ENCODE measurements around the gene CLTB.

Gene CLTB

GRCh38 chr5:176392526-176392925 is 23.8 kb downstream of the CLTB start:
- H3K27ac ChIP-seq (ENCODE audit: low read depth, low read length) = no peak overlapping the region
- H3K4me3 ChIP-seq (ENCODE audit: low read length) = no peak overlapping the region
- H3K4me1 ChIP-seq (ENCODE audit: control insufficient read depth, insufficient read depth, low read length) = peaks cover 5% of the 10 kb centered on the region
- no peak overlapping the region for H3K9ac ChIP-seq (ENCODE audit: low read length)
- no peaks in the 10 kb centered on the region for H3K27me3 ChIP-seq (ENCODE audit: control insufficient read depth, insufficient read depth, low read length)
- H3K36me3 ChIP-seq (ENCODE audit: control insufficient read depth, insufficient read depth, low read length) = peaks cover 29% of the 10 kb centered on the region

- Histone ChIP-seq H3K36me3 (ENCODE audit: control insufficient read depth, insufficient read depth, low read length) (peaks cover 28% of the 10 kb centered on the region), H3K9ac (ENCODE audit: low read length) (no peak overlapping the region), H3K4me3 (ENCODE audit: low read length) (no peak overlapping the region), H3K4me1 (ENCODE audit: control insufficient read depth, insufficient read depth, low read length) (peaks cover 5% of the 10 kb centered on the region), H3K27ac (ENCODE audit: low read depth, low read length) (no peak overlapping the region), H3K27me3 (ENCODE audit: control insufficient read depth, insufficient read depth, low read length) (no peaks in the 10 kb centered on the region)
Measured at GRCh38 chr5:176391999-176392398, 24.3 kb downstream of the CLTB start.

GRCh38 chr5:176391479-176391878 is 24.9 kb downstream of the CLTB start:
- Histone ChIP-seq H3K27me3 (ENCODE audit: control insufficient read depth, insufficient read depth, low read length) (no peaks in the 10 kb centered on the region), H3K36me3 (ENCODE audit: control insufficient read depth, insufficient read depth, low read length) (peaks cover 23% of the 10 kb centered on the region), H3K4me3 (ENCODE audit: low read length) (no peak overlapping the region), H3K9ac (ENCODE audit: low read length) (no peak overlapping the region), H3K27ac (ENCODE audit: low read depth, low read length) (no peak overlapping the region), H3K4me1 (ENCODE audit: control insufficient read depth, insufficient read depth, low read length) (peaks cover 5% of the 10 kb centered on the region)

GRCh38 chr5:176389135-176390123 is 26.9 kb downstream of the CLTB start:
- Histone ChIP-seq H3K27me3 (ENCODE audit: control insufficient read depth, insufficient read depth, low read length) (no peaks in the 10 kb centered on the region), H3K4me1 (ENCODE audit: control insufficient read depth, insufficient read depth, low read length) (peaks cover 5% of the 10 kb centered on the region), H3K9ac (ENCODE audit: low read length) (peak overlapping the region; percentile 64), H3K36me3 (ENCODE audit: control insufficient read depth, insufficient read depth, low read length) (peaks cover 24% of the 10 kb centered on the region), H3K4me3 (ENCODE audit: low read length) (peak overlapping the region; percentile 86), H3K27ac (ENCODE audit: low read depth, low read length) (peak overlapping the region; percentile 99)

GRCh38 chr5:176388444-176389134 is 27.8 kb downstream of the CLTB start, which contains the start of the genes HIGD2A and NOP16:
HIGD2A (plus strand) TSS chr5:176388751; CDS start chr5:176388820, 69 bp downstream.
NOP16 (minus strand) TSS chr5:176388598; CDS start chr5:176388539, 59 bp downstream.
- H3K9ac ChIP-seq (ENCODE audit: low read length) = peak within 1 kb of the TSS; percentile 86
- H3K27ac ChIP-seq (ENCODE audit: low read depth, low read length) = peak within 1 kb of the TSS; percentile 99
- H3K4me3 ChIP-seq (ENCODE audit: low read length) = peak within 1 kb of the TSS; percentile 86
- peaks cover 5% of the 10 kb centered on the region for H3K4me1 ChIP-seq (ENCODE audit: control insufficient read depth, insufficient read depth, low read length)
- no peaks in the 10 kb centered on the region for H3K27me3 ChIP-seq (ENCODE audit: control insufficient read depth, insufficient read depth, low read length)
- H3K36me3 ChIP-seq (ENCODE audit: control insufficient read depth, insufficient read depth, low read length) = peaks cover 22% of the 10 kb centered on the region

- peaks cover 24% of the 10 kb centered on the region for H3K36me3 ChIP-seq (ENCODE audit: control insufficient read depth, insufficient read depth, low read length)
- no peaks in the 10 kb centered on the region for H3K27me3 ChIP-seq (ENCODE audit: control insufficient read depth, insufficient read depth, low read length)
- H3K9ac ChIP-seq (ENCODE audit: low read length) = peak overlapping the region; percentile 63
- peak overlapping the region; percentile 99 for H3K27ac ChIP-seq (ENCODE audit: low read depth, low read length)
- H3K4me3 ChIP-seq (ENCODE audit: low read length) = peak overlapping the region; percentile 86
- H3K4me1 ChIP-seq (ENCODE audit: control insufficient read depth, insufficient read depth, low read length) = peaks cover 5% of the 10 kb centered on the region
Measured at GRCh38 chr5:176388003-176388443, 28.3 kb downstream of the CLTB start.

GRCh38 chr5:176387384-176387925 is 28.9 kb downstream of the CLTB start:
- Histone ChIP-seq H3K4me3 (ENCODE audit: low read length) (peak overlapping the region; percentile 86), H3K27ac (ENCODE audit: low read depth, low read length) (no peak overlapping the region), H3K36me3 (ENCODE audit: control insufficient read depth, insufficient read depth, low read length) (peaks cover 24% of the 10 kb centered on the region), H3K9ac (ENCODE audit: low read length) (peak overlapping the region; percentile 7), H3K4me1 (ENCODE audit: control insufficient read depth, insufficient read depth, low read length) (peaks cover 5% of the 10 kb centered on the region), H3K27me3 (ENCODE audit: control insufficient read depth, insufficient read depth, low read length) (no peaks in the 10 kb centered on the region)

GRCh38 chr5:176386491-176386890 is 29.8 kb downstream of the CLTB start:
- Histone ChIP-seq H3K27me3 (ENCODE audit: control insufficient read depth, insufficient read depth, low read length) (no peaks in the 10 kb centered on the region), H3K9ac (ENCODE audit: low read length) (no peak overlapping the region), H3K4me3 (ENCODE audit: low read length) (no peak overlapping the region), H3K36me3 (ENCODE audit: control insufficient read depth, insufficient read depth, low read length) (peaks cover 23% of the 10 kb centered on the region), H3K27ac (ENCODE audit: low read depth, low read length) (no peak overlapping the region), H3K4me1 (ENCODE audit: control insufficient read depth, insufficient read depth, low read length) (peaks cover 9% of the 10 kb centered on the region)

GRCh38 chr5:176384991-176385390 is 31.3 kb downstream of the CLTB start:
- Histone ChIP-seq H3K9ac (ENCODE audit: low read length) (no peak overlapping the region), H3K36me3 (ENCODE audit: control insufficient read depth, insufficient read depth, low read length) (peaks cover 22% of the 10 kb centered on the region), H3K27me3 (ENCODE audit: control insufficient read depth, insufficient read depth, low read length) (no peaks in the 10 kb centered on the region), H3K27ac (ENCODE audit: low read depth, low read length) (no peak overlapping the region), H3K4me1 (ENCODE audit: control insufficient read depth, insufficient read depth, low read length) (peaks cover 9% of the 10 kb centered on the region), H3K4me3 (ENCODE audit: low read length) (no peak overlapping the region)

- H3K36me3 ChIP-seq (ENCODE audit: control insufficient read depth, insufficient read depth, low read length) = peaks cover 22% of the 10 kb centered on the region
- no peak overlapping the region for H3K27ac ChIP-seq (ENCODE audit: low read depth, low read length)
- H3K4me1 ChIP-seq (ENCODE audit: control insufficient read depth, insufficient read depth, low read length) = peaks cover 5% of the 10 kb centered on the region
Measured at GRCh38 chr5:176384366-176384930, 31.9 kb downstream of the CLTB start.

GRCh38 chr5:176383961-176384360 is 32.4 kb downstream of the CLTB start:
- Histone ChIP-seq H3K27ac (ENCODE audit: low read depth, low read length) (no peak overlapping the region), H3K27me3 (ENCODE audit: control insufficient read depth, insufficient read depth, low read length) (no peaks in the 10 kb centered on the region), H3K36me3 (ENCODE audit: control insufficient read depth, insufficient read depth, low read length) (peaks cover 22% of the 10 kb centered on the region), H3K4me3 (ENCODE audit: low read length) (no peak overlapping the region), H3K4me1 (ENCODE audit: control insufficient read depth, insufficient read depth, low read length) (peaks cover 4% of the 10 kb centered on the region), H3K9ac (ENCODE audit: low read length) (no peak overlapping the region)

More at GRCh38 chr5:176384366-176384930, 31.9 kb downstream of the CLTB start:
- H3K4me3 ChIP-seq (ENCODE audit: low read length) = no peak overlapping the region
- H3K27me3 ChIP-seq (ENCODE audit: control insufficient read depth, insufficient read depth, low read length) = no peaks in the 10 kb centered on the region
- H3K9ac ChIP-seq (ENCODE audit: low read length) = no peak overlapping the region

Data from rectal smooth muscle tissue (tissue), 1 donor.